ENCODE data around the gene GRAMD1B.
A peak's percentile ranks its signal among the peaks of the same experiment; 100 is the strongest.

GRAMD1B gene

DNA sequence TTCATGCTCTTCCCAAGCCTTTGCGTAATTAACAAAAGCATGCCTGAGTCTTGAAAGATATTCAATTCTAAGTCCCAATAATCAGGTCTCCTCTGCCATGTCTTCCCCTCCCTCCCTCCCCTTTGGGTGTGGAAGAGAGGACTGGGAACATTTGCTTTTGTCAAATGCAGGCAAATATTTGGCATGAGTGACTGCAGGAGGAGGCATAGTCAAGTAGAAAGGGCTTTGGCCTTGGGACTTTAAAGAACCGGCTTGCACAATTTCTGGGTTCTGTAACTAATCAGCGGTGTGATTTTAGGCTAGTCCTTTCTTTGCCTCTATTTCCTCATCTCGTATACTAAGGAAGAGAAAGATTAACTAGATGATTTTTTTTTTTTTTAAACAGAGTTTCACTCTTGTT, 164.9 kb downstream of the GRAMD1B start:
- no peak for DNase-seq

DNA sequence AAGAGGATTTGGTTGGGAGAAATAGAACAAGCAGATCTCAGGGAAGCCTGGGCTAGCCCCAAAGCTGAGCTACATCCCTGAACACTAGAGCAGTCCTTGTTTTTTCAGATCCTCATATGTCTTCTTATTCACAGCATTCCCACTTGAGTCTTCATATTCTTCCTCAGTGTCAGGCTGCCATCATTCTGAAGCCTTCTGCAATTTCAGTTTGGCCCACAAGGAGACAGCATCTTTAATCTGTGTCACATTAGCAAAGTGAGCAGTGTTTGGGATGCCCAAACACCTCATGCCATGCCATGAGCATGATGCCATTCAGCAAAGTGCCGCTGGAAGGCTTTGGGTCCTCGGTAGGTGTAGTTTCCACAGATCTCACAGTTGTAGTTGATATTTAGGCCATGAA, 167.8 kb downstream of the GRAMD1B start:
- no peak for DNase-seq

DNA sequence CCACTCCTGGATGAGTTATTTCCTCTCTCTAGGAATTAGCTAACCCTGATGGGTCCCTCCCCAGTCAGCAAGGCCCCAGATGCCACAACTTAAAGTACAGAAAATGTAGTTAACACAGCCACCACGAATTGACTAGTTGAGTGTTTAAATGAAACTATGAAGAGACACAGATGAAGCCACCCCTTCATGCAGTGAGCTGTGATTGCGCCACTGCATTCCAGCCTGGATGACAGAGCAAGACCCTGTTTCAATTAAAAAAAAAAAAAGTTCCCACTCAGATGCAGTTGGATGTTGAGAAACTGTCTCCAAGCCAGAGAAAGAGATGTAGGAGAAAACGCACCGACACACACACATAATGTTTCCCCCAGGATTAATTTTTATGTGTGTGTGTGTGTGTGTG, 171.1 kb downstream of the GRAMD1B start:
- DNase-seq, result no peak

DNA sequence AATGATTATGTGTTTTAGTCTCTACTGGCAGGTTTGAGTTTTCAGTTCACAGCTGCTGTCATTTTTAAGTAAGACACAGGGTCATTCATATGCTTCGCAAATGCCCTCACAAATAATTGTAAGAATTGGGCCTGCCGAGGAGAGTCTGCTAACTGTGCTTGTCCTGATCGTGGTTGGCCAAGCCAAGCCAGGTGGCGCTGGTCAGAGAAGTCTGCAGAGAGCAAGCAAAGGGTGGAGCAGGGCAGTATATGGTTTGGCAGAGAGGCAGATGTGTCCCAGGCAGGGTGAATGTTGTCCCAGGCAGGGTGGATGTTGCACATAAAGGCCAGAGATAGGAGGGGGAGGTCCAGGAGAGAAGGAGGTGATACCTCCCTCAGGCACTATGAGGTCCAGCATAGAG, 171.7 kb downstream of the GRAMD1B start:
- DNase-seq, result no peak

DNA sequence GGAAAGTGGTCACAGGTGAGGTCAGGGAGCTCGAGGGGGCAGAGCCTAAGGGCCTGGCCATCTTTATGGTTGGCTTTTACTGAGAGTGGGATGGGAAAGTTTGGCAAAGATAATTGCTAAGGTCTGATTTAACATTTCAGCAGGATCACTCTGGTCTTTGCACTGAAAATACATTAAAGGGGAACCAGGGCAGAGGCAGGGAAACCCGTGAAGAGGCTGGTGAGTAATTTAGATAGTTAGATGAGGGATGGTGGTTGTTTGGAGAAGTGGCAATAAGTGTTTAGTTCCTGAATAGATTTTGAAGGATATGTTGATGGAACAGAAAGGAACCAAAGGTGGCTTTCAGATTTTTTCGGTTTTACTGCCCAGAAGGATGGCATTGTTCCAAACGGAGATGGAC, 173.6 kb downstream of the GRAMD1B start:
- no peak for DNase-seq

DNA sequence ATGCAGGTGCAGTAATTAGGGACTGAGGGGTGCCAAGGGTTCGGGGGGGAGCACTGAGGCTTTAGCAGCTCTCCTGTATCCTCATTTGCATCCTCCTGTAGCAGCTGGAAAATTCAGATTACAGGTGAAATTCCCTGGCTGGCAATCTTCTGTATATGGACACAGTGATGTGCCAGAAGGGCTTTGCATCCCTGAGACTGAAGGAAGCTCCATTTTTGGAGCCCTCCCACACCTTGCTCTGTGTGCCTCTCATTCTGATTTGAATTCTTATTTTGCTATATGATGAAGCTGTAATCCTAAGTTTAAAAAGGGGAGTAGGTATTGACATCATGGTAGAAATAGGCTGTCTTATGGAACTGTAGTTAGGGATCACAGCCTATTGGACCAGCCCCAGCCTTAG, 177.7 kb downstream of the GRAMD1B start:
- no peak for DNase-seq

DNA sequence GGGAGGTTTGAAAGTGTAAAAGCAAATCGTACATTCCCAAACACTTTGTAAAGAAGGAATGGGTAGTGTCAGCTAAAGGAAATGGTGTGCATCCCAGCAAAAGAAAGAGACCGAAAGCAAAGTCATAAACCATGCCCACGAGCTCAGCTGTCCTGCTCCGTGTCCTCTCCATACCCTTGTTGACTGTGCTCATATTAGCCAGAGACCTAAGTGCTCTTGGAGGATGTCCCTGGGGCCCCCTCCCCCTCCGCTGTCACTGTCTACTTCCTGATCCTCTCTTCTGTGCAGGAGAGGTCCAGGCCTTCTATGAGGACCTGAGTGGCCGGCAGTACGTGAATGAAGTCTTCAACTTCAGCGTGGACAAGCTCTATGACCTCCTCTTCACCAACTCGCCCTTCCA, 178.3 kb downstream of the GRAMD1B start:
- no peak for DNase-seq

DNA sequence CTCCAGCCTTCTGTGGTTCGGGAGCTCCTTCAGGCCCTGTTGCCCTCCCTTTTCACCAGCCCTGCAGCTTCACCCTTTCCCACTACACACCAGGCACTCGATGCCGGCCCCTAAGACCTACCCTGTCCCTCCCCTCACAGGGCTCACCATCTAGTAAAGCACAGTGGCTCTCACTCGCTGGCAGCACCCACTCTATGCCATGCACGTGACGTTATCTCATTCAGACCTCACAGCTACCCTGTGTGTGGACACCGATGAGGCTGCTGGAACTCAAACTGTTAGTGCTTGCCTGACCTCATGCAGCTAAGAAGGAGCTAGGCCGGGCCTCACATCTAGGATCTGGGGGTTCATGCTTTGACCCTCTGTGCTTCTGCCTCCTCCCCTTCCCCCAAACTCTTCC, 178.9 kb downstream of the GRAMD1B start:
- DNase-seq, result no peak

DNA sequence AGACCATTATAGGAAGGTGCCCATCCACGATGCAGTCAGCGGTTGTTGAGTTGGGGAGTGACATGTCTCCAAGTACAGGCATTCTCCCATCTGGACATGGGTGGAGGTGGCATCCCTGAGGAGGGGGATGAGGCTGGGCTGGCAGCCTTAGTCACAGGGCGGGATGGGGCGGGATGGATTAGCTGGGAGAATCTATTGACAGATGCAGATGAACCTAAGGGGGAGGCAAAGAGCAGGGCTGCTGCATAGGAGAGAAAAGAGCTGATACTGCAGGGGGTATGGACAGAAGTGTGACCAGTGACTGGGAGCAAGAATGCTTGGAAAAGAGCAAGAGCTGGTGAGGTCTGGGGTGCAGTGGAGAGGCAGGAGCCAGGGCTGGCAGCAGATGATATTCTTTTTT, 181.6 kb downstream of the GRAMD1B start:
- DNase-seq, result no peak

DNA sequence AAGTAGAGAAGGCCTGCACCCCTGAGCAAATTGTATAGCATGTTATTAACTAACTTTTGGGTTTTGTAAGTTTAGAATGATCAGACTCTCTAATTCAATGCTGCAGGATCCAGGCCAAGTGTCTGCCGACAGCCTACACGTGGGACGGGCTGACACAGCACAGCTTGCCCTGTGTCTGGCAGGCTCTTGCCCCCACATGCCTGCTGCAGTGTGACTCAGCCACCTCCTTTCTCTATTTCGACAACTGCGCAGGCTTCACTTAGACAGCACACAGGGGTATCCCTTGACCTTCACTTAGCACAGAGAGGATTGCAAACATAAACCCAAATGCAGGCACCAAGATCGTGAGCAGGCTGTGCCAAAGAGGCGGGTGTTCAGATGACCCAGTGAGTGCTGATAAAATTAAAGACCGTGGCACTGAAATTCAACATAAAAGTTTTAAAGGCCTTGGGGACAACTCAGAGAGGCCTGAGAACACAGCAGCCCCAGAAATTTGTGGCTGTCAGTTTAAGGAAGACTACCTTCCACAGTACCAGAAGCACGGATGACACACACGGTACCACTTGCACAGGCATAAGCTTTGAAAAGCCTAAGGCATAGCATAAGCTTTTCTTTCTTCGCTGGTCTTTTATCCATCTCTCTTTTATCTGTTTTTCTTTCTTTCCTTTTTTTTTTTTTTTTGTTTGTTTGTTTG, 186.6 kb downstream of the GRAMD1B start:
- DNase-seq, result no peak

DNA sequence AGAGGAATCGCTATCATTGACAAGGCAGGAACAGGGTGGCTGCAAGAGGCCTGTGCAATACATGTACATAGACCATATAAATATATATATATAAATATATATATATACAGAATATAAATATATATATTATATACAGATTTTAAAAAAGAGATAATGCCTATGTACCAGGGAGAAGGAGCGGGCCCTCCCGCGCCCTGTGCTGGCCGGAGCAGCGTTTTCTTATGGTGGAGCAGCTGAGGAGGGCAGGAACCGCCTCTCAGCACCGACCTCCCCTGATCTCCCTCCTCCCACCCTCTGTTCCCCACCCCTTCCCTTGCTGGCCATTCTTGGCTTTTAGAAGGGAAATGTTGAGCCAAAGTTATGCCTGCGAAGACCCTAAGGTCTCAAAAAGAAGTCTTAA, 192.5 kb downstream of the GRAMD1B start:
- no peak for DNase-seq

DNA sequence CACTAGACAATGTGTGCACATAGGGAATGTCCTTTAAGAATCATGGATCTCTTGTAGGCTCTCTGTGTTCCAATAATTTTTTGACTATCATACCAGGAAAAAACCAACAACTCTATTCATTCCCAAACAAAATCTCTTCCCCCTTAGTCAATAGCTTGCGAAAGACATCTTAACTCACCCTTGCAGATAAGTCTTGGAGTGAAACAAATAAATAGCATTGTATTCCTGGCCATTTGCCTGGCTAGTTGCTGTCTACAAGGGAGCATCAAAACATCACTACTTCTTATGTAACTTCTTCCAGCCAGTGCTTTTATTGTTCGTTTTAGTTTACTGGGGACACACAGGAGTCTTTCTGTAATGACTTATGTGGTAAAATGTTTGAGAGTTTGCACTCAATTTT, 194.9 kb downstream of the GRAMD1B start:
- no peak for DNase-seq

DNA sequence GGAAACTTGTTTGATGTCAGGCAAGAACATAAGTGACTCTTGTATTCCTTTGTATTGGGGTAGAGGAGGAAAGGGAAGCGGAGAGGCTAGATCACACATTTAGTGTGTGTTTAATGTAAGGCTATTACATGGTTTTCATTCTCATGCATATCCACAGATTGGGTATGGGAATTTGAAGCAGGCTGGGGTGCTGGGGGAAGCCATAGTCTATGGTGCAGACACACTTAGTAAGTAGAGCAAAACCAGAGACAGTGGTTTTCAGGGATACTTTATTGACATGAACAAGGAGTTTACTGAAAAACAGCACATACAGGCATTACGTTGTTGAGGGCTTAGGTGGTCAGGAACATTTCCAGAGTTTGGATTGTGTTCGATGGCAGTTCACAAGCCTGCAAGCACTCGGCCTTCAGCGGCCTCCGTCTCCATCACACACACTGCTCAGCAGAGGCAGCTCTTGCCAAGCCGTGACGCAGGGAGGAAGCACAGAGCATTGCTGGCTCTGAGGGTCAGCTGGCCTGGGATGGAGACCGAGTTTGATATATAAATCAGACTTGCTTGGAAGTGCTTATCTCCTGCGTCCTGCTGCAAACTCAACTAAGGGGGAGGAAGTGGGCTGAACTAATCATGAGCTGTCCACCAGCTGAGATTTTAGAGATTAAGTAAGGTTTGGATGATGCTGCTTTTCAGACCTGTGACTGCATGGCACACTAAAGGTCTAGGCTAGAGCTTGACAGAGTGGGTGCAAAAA, 199.0 kb downstream of the GRAMD1B start:
- no peak for DNase-seq

DNA sequence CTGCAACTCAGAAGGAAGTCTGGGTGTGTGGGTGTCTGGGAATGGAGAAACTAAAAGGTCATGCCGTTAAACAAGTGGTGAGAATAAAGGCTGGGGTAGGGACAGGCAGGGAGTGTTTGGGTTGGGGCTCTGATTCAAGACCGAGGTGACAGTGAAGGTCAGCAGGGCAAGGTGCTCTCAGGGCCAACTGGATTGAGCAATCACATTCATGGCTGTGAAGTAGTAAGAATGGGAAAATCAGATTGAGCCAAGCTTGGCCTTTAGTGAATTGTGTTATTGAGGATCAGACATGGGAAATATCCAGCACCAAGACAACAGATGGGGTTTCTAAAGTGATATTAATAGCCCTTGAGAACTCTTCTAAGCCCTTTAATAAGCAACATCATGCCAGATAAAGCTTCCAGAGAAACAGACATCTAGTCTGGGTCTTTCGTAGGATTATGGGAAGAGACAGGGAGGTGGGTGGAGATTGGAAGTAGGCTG, 200.1 kb downstream of the GRAMD1B start:
- no peak for DNase-seq

DNA sequence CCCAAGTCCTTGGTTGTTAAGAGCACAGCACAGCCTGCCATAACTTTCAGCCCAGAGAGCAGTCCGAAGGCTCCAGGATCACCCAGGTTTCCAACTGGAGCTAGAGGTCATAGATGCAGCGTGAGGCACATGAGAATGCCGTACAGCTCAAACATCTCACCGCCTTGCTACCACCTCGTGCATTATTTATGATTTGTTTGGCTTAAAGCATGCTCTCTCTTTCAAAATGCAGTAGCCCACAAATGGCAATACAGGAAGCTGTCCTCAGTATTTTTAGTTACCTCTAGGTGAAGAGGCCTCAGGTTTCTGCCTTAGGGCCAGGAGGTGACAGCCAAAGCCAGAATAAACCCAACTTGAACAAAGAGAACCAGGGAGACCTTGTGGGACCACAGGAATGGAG, 210.0 kb downstream of the GRAMD1B start:
- no peak for DNase-seq

DNA sequence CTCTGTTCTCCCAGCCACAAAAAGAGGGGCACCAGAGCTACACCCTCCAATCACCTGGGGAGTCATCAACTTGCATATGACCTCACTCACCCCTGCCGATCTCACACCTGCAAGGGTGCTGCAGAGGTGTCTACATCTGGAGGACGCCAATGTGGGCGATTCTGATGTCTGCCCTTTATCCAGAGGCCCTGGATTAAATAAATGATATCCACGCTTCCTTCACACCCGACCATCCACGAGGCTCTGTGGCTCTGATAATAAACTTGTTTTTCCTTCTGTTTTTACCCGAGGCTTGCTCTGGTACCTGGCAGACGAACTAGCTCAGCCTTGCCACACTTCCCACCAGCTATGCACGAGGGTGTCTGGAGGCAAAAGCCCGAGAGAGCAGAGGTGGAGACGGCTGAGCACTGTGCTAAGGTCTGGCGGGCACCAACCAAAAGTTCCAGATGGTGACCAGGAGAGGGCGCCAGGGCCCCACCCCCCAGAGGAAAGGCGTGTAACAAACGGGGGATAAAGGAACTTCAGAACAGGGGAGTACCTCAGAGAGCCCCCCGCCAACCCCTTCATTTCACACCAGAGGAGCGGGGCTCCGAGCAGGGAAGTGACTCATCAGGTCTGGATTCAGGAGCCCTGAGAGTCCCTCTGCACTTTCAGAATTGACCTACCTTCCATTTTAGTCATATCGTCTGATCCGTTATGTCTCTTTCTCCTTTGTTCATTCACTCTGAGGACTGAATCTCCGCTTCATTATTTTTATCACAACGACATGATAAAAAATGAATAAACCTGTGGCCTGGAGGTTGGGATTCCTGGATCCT, 210.8 kb downstream of the GRAMD1B start:
- DNase-seq, result peak in 3 of 4 experiments; percentile 18 to 46 (median 40)

DNA sequence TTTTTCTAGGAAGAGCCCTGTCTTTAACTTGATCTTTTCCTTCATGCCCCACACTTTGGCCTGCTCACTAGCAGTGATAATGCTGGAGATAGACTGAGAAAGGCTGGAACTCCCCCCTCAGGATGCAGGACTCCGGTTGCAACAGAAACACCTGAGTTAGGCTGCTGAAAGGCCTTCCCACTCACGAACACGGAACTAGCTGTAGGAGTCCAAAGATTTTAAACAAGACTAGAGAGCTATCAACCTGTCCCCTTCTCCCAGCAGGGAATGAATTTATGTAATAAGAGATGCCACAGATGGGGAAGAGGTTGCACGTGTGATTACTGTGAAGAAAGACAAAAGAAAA, 211.4 kb downstream of the GRAMD1B start:
- DNase-seq, result no peak

DNA sequence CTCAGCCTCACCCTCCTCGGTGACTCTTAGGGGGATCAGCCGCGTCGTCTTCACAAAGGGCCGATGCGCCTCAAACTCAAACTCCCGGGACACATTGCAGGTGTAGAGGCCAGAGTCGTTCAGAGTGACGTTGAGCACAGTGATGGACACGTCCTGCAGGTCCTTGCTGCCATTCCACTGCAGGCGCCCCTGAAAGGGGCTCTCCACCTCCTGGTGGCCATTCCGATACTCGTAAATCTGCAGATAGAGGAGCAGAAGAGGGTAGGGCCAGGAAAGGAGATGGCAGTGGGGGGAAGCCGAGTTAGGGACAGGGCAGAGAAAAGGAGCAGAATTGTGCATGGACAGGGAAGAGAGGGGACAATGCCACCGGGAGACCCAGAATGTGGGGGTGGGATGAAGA, 212.4 kb downstream of the GRAMD1B start:
- no peak for DNase-seq

DNA sequence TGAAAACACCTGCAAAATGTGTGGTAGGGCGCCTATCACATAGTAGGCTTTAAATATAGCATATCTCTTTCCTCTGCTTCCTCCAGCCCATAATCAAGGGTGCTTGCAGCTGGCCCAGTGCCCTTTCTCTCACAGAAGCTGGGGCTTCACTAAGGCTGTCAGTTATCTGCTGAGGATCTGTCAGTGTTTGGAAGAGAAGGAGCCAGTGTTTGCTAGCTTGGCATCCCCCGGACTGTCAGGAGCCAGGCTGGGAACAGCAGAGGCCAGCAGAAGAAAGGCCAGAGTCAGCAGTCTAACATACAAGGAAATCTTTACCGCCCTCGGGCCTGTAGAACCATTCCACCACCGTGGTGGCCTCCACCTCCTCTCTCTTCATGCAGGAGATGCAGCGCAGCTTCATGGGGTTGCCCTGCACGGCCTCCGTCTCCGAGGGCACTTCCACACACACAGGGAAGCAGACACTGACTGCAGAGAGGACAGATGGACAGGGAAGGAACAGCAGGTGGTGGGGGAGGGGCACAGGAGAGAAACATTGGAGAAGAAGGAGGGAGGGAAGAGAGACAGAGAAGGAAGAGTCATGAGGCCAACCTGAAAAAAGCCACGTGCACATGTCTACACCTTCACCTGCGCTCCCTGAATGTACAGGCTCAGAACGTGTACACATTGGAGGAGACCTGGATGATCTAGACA, 215.4 kb downstream of the GRAMD1B start:
- no peak for DNase-seq

DNA sequence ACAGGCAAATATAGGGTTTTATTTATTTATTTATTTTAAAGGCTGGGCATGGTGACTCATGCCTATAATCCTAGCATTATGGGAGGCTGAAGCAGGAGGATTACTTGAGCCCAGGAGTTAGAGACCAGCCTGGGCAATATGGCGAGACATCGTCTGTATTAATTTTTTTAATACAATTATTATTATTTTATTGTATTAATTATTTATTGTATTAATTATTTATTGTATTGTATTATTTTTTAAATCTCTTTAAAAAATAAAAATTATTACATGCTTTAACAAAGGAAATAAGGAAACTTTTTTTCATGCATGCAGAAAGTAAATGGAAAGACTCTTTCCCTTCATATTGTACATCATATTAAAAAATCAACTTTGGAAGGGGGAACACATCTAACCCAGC, 220.8 kb downstream of the GRAMD1B start:
- no peak for DNase-seq

DNA sequence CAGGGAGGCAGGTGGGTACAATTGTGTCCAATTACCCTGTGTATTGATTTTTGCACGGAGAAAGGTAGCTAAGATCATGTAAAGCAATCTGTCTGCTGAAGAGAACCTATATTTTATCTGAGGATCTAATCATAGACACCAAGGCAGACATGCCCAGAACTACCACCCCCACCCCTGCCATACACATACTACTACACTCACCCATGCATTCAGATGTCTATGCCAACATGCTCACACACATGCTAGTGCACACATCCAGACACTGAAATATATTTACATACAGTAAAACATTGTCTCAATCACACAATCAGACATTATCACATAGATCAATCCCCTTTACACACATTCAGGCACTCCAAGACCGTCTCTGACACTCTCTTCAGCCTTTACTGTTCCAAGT, 222.5 kb downstream of the GRAMD1B start:
- no peak for DNase-seq

DNA sequence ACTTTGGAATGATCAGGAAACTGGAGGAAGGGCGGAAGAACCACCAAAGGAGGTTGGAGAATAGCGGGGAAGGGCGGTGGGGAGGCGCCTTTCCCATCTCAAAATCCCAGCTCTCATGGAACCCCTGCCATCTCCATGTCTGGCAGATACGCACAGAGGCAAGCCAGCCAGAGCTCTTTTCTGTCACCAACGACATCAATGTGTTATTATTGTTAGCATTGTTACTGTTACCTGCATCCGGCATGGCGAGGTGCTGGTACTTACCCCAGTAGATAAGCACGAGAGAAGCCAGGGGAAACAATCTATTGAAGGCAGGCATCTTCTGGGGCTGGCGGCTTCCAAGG, 223.4 kb downstream of the GRAMD1B start:
- DNase-seq, result no peak

DNA sequence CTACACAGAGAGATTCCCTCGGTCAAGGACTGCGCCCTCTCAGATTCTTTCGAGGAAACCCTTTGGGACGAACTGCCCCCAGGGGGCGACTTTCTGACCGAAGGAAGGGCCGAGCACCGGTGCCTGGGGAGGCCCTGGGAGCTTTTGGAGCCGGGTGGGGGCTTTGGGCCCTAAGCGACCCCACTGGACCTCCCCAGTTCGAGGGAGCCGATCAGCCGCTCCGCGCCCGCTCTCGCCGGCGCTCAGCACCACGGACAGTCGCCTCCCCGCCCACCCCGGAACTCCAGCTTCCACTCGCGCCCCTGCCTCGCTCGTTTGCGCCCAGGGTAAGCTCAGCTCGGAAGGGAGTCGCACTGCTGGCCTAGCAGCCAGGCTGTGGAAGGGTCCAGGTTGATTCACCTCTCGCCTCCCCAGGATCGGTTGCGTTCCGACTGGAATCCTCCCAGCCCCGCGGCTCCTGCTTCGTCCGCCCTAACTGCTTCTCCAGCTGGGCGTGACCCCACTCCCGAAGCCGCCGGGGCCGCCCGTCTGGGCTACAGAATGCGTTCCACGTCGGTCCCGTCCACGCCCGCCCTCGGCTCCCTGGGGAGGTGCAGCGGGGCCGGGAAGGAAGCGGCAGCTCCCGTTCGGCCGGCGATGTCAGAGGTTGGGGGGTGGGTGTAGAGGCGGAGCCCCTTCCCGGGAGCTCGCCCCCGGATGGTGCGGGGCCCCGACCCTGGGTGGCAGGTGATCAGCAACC, 223.9 kb downstream of the GRAMD1B start:
- DNase-seq, result peak in 1 of 4 experiments; percentile 13

All from activated naive CD4-positive, alpha-beta T cell (primary cell).